Mucosa of descending colon (tissue), 3 donors: ENCODE measurements around the gene DCAF8. TPM values are rescaled to one million over a fixed set of nuclear protein-coding genes. Genes with fewer than 3 reads are reported as not detected.

Experiments
- ATAC-seq: fragments of 200-7000 bp; cut with Tn5 transposase; one replicate; pipeline ENCODE4 v1.9.1; 2020; ENCODE audit warnings: mild to moderate bottlenecking, moderate library complexity
- DNase-seq, 3 donors: peaks; one replicate each; pipeline ENCODE4 v3.0.0-alpha.2; 2020
- H3K36me3 ChIP-seq: fragments of 200-600 bp; one replicate; pipeline ENCODE4 v1.8.0; 2021; ENCODE audit warnings: low read depth, mild to moderate bottlenecking
- H3K4me1 ChIP-seq: fragments of 200-600 bp; one replicate; pipeline ENCODE4 v1.8.0; 2021; ENCODE audit warnings: low read depth, mild to moderate bottlenecking
- H3K4me3 ChIP-seq: fragments of 200-600 bp; one replicate; pipeline ENCODE4 v1.8.0; 2021; ENCODE audit warnings: mild to moderate bottlenecking
- H3K9me3 ChIP-seq: fragments of 200-600 bp; one replicate; pipeline ENCODE4 v1.8.0; 2021; ENCODE audit warnings: mild to moderate bottlenecking
- intact Hi-C, 2 donors: fragments of 100-400 bp; cut with DNase I in 1 of 2; cut with micrococcal nuclease in 1 of 2; formaldehyde crosslinking; loops; one replicate each; pipeline versions ENCODE4 v1.11.0 to v1.11.1; 2022; cut with DNase I, micrococcal nuclease
- total RNA-seq, 3 donors: library from RNA; stranded (reverse); fragmentation: NEBNext Ultra II Directional in 2 of 3; extraction: Animal tissue kit (Norgen Biotek cat#: 25700) in 2 of 3; gene quantifications; one replicate each; pipeline versions ENCODE4 v1.2.1 to v1.2.4, GENCODE V29; 2021 to 2023
- TF ChIP-seq, protein P1 (sequence below): fragments of 200-600 bp; IDR thresholded peaks from one replicate; pipeline ENCODE4 v1.8.0; 2022; ENCODE audit warnings: antibody characterized with exemption, mild to moderate bottlenecking
- donor health status: DM: no; HTN: no; CAD: no; lungs with moderate emphysema.
- donor health status: DM: no; HTN: no; CAD: no.
- donor health status: DM: no; HTN: yes; CAD: no.

Gene DCAF8
- total RNA-seq, 3 donors from 2014 or later, result 96.7 to 146 (median 123) TPM

GRCh38 chr1:160206036-160206389 is 56.3 kb downstream of the DCAF8 start:
- ATAC-seq, result peak; percentile 67
- TF ChIP-seq, protein P1, sequence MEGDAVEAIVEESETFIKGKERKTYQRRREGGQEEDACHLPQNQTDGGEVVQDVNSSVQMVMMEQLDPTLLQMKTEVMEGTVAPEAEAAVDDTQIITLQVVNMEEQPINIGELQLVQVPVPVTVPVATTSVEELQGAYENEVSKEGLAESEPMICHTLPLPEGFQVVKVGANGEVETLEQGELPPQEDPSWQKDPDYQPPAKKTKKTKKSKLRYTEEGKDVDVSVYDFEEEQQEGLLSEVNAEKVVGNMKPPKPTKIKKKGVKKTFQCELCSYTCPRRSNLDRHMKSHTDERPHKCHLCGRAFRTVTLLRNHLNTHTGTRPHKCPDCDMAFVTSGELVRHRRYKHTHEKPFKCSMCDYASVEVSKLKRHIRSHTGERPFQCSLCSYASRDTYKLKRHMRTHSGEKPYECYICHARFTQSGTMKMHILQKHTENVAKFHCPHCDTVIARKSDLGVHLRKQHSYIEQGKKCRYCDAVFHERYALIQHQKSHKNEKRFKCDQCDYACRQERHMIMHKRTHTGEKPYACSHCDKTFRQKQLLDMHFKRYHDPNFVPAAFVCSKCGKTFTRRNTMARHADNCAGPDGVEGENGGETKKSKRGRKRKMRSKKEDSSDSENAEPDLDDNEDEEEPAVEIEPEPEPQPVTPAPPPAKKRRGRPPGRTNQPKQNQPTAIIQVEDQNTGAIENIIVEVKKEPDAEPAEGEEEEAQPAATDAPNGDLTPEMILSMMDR, result no peak
- H3K4me3 ChIP-seq, result peak overlapping the region; percentile 74
- H3K9me3 ChIP-seq, result no peaks in the 10 kb centered on the region
- H3K36me3 ChIP-seq, result no peaks in the 10 kb centered on the region
- intact Hi-C loops, result no loop called here
- peaks cover 17% of the 10 kb centered on the region for H3K4me1 ChIP-seq
- peak; percentile 58 to 72 (median 60) for DNase-seq

DNA sequence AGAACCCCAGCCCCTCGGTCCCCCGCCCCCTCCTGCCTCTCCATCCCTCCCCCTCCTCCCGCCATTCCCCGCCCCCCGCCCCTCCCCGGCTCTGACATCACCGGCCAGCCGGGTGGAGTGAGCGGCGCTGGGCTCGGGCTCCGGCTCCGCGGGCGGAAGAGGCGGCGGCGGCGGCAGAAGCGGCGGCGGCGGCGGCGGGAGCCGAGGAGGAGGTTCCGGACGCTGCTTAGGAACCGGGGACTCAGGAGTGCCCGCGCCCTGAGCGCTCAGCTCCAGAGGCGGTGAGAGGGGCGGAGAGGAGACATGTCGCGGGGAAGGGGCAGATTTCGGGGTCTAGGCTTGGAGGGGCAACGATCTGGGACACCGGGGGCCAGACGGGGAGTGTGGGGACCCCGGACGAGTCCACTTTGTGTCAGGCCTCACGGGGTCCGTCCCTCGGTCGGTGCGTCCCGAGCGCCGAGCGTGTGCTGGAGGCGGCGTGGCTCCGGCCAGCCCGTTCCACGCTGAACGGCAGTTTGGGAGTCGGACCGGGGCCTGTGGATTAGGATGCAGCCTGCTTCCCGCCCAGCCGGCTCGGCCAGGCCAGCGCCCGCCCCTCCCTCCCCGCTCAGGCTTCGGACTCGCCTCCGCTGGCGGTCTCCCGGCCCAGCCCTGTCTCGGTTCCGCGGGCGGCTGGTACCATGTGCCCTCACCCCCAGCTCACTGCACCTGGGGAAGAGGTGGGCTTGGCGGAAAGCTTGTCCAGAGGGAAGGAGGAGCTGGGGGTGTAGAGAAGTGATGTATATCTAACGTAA is 56.9 kb downstream of the DCAF8 start, which contains the start of gene PEA15:
PEA15 (plus strand) TSS at position 143 of the 794 bp plus-strand sequence. CDS start 6,161 bp downstream, outside the sequence.
- TF ChIP-seq, protein P1, result no peak
- intact Hi-C loops, result no loop called here
- no peaks in the 10 kb centered on the region for H3K36me3 ChIP-seq
- DNase-seq (peak; percentile 78 to 88 (median 83)), ATAC-seq (peak; percentile 92)
- H3K4me3 ChIP-seq, result peak within 1 kb of the TSS; percentile 74
- H3K4me1 ChIP-seq, result peaks cover 17% of the 10 kb centered on the region
- H3K9me3 ChIP-seq, result no peaks in the 10 kb centered on the region

GRCh38 chr1:160204526-160205241 is 57.7 kb downstream of the DCAF8 start:
- no peaks in the 10 kb centered on the region for H3K36me3 ChIP-seq
- peaks cover 17% of the 10 kb centered on the region for H3K4me1 ChIP-seq
- no peaks in the 10 kb centered on the region for H3K9me3 ChIP-seq
- no peak overlapping the region for H3K4me3 ChIP-seq
- intact Hi-C loops, result no loop called here
- peak; percentile 18 for ATAC-seq
- DNase-seq, result peak in 1 of 3 donors; percentile 15
- TF ChIP-seq, protein P1, result no peak

- H3K36me3 ChIP-seq, result no peaks in the 10 kb centered on the region
- H3K4me3 ChIP-seq, result no peak overlapping the region
- DNase-seq (no peak), ATAC-seq (no peak)
- peaks cover 5% of the 10 kb centered on the region for H3K4me1 ChIP-seq
- TF ChIP-seq, protein P1, result no peak
- intact Hi-C loops, result no loop called here
- no peaks in the 10 kb centered on the region for H3K9me3 ChIP-seq
Measured at GRCh38 chr1:160200786-160201185, 61.6 kb downstream of the DCAF8 start.

- TF ChIP-seq, protein P1, result no peak
- DNase-seq, result no peak
- Histone ChIP-seq H3K4me1 (peaks cover 8% of the 10 kb centered on the region), H3K4me3 (no peak overlapping the region), H3K36me3 (no peaks in the 10 kb centered on the region), H3K9me3 (no peaks in the 10 kb centered on the region)
- ATAC-seq, result no peak
- intact Hi-C loops, result no loop called here
Measured at GRCh38 chr1:160197231-160197630, 65.1 kb downstream of the DCAF8 start.
